Stimulated activated CD4-positive, alpha-beta T cell treated with anti-CD3 and anti-CD28 coated beads, Interleukin-15, amount 100 ng/mL, for 48 hours (primary cell): Measurements from ENCODE around the gene HOXD10.
A peak's percentile ranks its signal among the peaks of the same experiment; 100 is the strongest.

ENCODE experiments used
- DNase-seq, 2 donors: peaks; one replicate each; pipeline ENCODE4 v3.0.0-alpha.2; 2020; ENCODE audit warnings: low read depth in 2 of 2

The HOXD10 gene

GRCh38 chr2:176123411-176124109 lies 7.0 kb downstream of the HOXD10 start:
- DNase-seq = no peak

GRCh38 chr2:176124110-176124946 lies 7.8 kb downstream of the HOXD10 start:
- no peak for DNase-seq

DNA sequence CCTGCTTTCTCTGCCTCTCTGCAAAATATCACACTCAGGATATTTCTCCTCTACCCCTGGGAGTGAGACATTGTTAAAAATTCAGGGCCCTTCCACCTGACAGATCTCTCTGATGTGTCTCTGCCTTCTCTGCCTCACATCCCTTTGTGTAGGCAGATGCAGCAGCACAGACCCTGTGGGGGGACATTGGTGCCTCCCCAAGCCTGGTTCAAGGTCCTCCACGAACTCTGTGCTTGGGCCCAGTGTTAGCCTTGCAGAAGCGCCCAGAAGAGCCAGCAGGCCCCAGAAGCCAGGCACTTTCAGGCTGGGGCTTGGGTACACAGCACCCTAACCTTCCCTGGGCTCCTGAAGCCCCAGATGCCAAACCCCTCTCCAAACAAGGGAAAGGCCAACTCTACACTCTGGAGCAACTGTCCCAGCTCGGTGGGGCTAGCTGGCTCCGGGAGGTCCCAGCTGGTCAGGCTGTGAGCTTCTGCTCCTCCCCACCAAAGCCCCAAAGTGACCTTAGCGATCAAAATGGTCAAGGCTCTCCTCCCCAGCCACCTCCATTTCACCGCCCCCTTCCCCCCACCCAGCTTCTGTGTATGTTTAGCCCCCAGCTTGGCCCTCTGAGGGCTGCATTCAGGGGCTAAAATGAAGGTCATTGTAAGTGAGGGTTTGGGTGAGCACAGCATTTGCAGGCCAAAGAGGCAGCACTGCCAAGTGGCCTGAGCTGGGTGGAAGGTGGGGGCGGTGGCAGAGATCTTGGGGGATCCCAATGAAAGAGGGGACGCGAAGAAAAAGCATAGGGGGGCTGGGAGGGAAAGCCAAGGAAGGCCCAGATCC lies 8.6 kb downstream of the HOXD10 start:
- no peak for DNase-seq

- DNase-seq = no peak
Observed at GRCh38 chr2:176125772-176126054, 9.1 kb downstream of the HOXD10 start.

DNA sequence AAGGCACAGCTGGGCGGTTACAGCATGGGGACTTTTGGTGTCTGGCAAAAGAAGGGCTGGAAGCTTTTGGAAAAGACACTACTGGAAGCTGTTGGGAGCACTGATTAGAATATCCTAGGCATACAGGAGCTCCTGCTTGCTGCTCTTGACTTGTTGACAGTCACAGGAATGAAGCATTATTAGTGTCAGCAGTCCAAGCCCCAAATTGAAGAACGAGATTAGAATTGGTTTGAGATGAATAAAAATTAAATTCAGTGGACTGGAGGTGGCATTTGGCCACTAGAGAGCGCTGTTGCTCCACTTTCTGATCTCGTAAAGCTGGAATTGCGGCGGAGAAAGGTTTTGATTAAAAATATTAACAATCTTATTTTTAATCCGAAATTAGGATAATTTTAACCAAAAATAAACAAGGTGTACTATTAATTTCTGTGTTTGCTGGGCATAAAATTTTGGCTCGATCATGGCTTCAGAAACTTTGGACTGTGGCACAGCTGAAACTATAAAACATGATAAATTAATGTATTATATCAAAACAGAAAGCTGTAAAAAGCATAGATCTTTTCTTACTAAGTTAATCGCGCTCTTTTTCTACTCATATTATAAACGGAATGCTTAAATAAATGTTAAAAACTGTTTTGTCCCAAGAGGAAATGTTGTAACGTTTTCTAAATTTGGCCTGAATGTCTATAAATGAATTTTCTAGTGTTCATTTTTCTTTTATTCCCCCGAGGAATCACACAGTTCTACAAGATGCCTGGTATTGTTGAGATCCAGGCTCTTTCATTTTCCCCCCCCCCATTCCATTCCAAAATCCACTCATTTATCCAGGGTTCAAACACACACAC lies 10.6 kb downstream of the HOXD10 start:
- DNase-seq = peak in 1 of 2 donors; percentile 52

GRCh38 chr2:176127774-176128072 lies 11.1 kb downstream of the HOXD10 start:
- DNase-seq = no peak

DNA sequence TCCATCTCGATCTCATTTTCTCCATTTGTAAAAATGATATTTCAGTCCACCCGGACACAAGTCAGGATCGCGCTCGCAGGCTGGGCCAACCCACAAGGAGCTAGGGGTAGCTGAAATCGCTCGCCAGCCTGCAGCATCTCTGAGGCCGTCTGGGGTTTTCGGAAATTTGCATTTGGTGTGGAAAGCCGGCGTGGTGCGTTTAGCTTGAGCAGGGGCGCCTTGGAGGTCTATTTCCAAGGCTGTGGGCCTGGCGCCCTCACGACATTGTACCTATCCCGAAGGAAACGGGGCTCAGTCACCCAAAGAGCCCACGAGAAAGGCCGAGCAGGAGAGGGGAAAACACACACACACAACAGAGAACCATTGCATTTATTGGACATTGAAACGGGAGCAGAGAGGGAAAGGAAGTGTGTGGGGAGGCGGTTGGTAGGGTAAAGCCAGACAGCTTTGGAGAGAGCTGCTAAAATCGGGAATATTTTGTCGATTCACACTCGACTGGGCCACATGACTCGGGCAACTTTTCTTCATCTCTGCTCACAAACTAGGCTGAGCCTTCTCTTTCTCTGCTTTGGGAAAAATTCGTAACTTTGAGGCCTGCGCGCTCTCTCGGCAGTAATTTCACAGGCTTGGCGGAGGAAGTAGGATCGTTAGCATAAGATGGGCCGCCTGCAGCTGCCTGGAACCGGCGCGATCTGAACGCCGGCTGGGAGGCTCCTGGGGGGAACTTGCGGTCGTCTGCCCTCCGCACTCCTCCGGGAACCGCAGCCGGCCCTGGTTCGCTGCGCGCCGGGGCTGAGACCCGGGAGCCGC lies 11.8 kb downstream of the HOXD10 start:
- DNase-seq = no peak

DNA sequence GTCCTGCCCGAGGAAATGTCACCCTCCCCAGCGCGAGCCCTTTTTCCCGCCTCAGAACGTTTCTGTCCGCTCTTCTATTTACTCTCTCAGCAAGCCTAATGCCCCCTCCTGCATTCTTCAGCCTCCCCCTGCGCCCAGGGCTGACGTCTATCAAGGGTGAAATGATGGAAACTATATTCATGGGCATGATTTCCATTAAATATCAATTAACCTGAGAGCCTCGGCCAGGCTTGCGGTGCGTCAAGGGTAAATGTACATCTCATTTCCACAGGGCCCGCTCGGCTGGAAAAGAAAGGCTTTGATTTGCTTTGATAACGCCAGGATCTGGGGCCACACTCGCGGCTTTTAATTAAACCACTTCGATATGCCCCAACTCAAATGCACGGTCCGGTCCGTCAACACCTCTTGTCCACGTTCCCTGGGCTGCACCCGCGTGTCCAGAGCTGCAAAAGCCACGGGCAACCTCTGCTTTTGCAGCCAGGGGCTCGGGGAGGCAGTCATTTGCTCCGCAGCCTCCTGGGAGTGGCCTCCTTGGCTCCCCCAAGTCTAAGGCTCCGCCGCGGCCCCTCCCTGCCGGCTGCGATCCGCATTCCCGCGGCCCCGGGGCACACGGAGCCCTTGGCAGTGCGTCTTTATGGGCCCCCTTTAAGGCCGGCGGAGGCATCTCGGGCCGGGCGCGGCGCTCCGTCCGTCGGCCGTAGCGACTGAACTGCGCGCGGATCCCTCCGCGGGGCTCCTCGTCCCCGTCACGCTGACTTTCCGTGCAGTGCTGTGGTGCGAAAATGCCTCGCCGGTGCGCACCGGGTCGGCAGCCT lies 12.6 kb downstream of the HOXD10 start, which contains the start of gene HOXD8:
HOXD8 (plus strand) TSS at position 724 of the 815 bp plus-strand sequence. CDS start 662 bp downstream, outside the sequence.
- no peak for DNase-seq

DNA sequence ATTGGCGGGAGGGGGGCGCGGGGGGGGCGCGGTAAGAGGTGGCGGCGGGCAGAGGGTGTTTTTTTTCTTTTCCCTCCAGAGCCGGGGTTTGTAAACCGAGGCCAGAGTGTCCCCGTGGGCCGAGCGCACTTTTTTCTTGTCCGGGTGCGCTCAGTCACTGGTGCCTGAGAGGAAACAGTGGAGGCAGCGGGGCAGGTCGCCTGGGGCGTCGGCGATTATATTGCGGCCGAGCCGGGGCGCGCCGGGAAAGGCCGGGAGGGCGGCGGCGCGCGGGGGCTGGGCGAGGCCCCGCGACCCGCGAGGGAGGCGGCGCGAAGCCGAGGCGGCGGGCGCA lies 13.2 kb downstream of the HOXD10 start:
- no peak for DNase-seq

- no peak for DNase-seq
Observed at GRCh38 chr2:176130147-176130956, 13.8 kb downstream of the HOXD10 start.

DNA sequence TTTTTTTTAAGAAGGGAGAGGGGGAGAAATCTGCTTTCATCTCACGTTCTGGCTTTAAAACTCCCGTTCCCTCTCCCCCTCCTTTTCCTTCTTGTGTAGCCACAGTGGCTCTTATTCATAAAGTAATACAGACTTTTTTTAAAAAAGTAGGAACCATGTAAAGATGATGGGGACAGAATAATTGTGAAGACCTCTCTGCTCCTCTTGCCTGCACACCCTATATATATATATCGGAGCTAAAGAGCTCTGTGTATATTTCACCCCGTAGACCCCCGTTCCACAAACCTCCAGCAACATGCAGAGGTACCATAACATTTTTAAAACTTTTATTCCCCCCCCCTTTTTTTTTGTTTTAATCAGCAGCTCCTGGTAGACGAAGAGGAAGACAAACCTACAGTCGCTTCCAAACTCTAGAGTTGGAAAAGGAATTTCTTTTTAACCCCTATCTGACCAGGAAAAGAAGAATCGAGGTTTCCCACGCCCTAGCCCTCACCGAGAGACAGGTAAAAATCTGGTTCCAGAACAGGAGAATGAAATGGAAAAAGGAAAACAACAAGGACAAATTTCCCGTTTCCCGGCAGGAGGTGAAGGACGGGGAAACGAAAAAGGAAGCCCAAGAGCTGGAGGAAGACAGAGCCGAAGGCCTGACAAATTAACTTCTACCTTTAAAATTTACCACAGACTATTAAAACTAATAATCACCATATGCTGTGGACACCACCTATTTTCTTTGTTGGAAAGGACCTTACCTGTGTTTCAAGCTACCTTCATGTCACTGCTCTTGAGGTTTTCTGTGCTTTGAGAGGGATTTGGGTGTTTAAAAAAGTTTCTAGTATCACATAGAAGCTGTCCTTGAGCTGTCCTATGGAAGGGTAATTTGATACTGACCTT lies 14.6 kb downstream of the HOXD10 start:
- no peak for DNase-seq

- no peak for DNase-seq
Observed at GRCh38 chr2:176131848-176132158, 15.2 kb downstream of the HOXD10 start.

DNA sequence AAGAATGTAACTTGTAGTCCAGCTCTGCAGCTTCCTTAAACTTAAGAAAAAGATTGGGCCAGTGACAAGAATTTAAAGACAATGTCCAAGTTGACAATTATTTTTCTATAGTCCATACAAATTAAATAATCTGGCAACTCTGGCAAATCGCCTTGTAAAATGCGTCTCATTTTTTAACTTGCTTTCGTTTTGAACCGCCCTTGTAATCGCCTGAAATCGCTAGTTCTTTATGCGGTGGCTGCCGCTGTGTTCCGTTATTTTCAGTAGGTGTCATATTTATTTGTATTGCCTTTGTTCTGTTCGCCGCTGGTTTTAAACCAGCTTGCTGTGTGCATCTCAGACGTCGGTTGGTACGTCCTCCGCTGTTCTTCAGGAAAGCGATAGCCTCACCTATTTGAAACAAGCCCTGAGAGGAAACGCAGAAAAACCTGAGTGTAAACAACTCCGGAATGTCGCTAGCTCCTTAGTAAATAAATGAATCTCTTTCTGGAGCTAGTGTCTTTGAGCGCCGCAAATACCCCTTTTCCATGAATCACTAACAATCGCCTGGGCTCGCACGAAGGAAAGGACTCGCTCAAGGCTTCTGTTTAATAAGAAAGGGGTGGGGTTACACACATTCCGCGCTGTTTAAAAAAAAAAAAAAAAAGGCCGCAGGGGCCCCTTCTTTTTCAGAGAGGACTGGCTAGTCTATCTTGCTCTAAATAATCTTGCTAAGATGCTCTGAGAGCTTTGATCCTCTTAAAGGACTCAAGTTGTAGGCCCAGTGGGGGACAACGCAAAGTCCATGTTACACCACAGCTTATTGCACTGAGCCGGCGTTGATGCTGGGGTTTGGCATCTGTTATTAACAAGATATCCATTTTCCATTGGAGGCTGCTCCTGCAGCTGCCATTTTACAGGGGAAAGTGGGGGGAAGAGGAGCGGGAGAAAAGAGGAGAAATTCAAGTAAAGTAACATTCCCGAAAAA lies 15.9 kb downstream of the HOXD10 start:
- DNase-seq = no peak

DNA sequence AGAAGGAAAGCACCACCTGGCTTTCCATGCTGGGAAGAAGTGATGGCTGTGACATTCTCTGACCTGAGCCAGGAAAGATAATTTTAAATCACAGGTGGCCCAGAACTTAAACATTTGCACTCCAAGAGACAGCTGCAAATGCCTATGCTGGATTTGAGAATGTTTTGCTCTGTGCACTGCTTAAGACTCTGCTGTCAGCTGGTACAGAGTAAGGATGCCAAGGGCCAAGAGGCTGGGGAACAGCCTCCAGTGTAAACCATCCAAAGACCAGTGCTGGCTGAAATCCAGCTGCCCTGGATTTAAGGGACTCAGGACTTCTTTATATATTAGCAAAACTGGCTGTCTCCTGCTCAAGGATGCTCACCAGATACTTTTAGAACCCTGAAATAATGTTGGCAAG lies 16.8 kb downstream of the HOXD10 start:
- DNase-seq = no peak

DNA sequence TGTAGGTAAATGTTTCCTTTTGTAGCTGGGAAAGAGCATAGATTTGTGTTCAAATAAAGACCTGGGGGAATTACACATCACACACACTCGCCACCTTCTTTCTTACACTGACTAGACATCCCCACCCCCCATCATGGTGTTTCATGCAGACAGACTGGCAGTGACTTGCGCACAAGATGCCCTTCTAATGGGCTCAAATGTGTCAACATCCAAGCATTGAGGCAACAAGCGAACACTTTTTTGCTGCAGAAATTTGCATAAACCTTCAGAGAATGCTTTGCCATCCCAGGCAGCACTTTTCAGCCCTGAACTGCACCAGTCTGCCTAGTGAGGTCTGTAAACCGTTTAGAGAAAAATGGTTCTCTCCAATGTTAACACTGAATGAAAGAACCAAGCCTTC lies 17.5 kb downstream of the HOXD10 start:
- DNase-seq = no peak

DNA sequence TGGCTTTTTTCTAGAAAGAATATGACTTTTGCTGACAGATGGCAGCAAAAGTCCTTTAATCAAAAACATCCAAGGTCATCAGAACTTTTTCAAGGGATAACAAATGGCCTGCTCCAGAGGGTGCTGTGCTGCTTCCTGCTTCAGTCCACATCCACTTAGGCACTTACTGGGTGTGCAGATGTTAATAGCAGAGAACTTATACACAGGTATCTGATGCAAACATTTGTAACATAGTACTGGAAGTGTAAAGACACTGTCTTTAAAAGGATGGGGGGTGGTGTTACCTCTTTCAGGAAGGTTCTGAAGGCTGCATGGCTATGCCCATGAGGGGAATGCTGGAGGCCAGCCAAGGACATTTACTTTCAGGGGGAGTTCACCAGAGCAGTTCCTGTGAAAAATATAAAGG lies 18.5 kb downstream of the HOXD10 start:
- DNase-seq = no peak
